H1 (cell line): ENCODE results near the gene NPBWR2. TPM values are rescaled to one million over a fixed set of nuclear protein-coding genes. Genes with fewer than 3 reads are reported as not detected.
A peak's percentile ranks its signal among the peaks of the same experiment; 100 is the strongest.

Source experiments
- CTCF ChIA-PET: fragments of 300-600 bp; sonication (Branson Sonifier 250); formaldehyde crosslinking; loops from one replicate; lab custom pipeline; 2021; ENCODE audit not compliant: partially characterized antibody; lab: Charles Lee
- POLR2A ChIA-PET: fragments of 300-600 bp; sonication (Branson Sonifier 250); formaldehyde crosslinking; loops from one replicate; lab custom pipeline; 2021; ENCODE audit warnings: inconsistent platforms; ENCODE audit not compliant: partially characterized antibody; lab: Charles Lee
- DNase-seq, 2 experiments: peaks; one replicate each; pipeline versions ENCODE4 v3.0.0 to v3.0.0-alpha.2; 2010 to 2022; ENCODE audit warnings: low spot score in 2 of 2, low read depth in 1 of 2, mixed read lengths in 1 of 2
- FAIRE-seq: peaks from 2 replicates; lab custom pipeline; 2011; peaks lifted over from hg19 to GRCh38; lab: Jason Lieb, UNC
- H2AFZ ChIP-seq: 2 replicates; pipeline ENCODE4 v1.8.1; 2012; ENCODE audit warnings: low read length, inconsistent platforms
- H2AK5ac ChIP-seq: 2 replicates; pipeline ENCODE4 v1.6.1; 2013; ENCODE audit warnings: low read depth, low read length
- H2BK120ac ChIP-seq: replicated peaks from 2 replicates; pipeline ENCODE3; 2013; ENCODE audit warnings: low read depth, low read length, inconsistent platforms
- H2BK12ac ChIP-seq: 2 replicates; pipeline ENCODE4 v1.6.1; 2013; ENCODE audit warnings: low read depth, low read length
- H2BK15ac ChIP-seq: 2 replicates; pipeline ENCODE4 v1.6.1; 2013; ENCODE audit warnings: low read length
- H2BK20ac ChIP-seq: 2 replicates; pipeline ENCODE4 v1.6.1; 2013; ENCODE audit warnings: low read length
- H2BK5ac ChIP-seq: 2 replicates; pipeline ENCODE4 v1.6.1; 2013; ENCODE audit warnings: low read depth, low read length
- H3K14ac ChIP-seq: 2 replicates; pipeline ENCODE4 v1.6.1; 2013; ENCODE audit warnings: inconsistent platforms; ENCODE audit not compliant: insufficient read length
- H3K18ac ChIP-seq: 2 replicates; pipeline ENCODE4 v1.6.1; 2013; ENCODE audit warnings: low read length; ENCODE audit errors: extremely low read depth
- H3K23ac ChIP-seq: 2 replicates; pipeline ENCODE4 v1.6.1; 2013; ENCODE audit warnings: inconsistent platforms; ENCODE audit not compliant: insufficient read length
- H3K23me2 ChIP-seq: 2 replicates; pipeline ENCODE4 v1.6.1; 2013; ENCODE audit warnings: low read depth, low read length
- H3K27ac ChIP-seq: 2 replicates; pipeline ENCODE4 v1.6.1; 2011; ENCODE audit warnings: low read depth, low read length, inconsistent platforms
- H3K27me3 ChIP-seq, 4 experiments: replicated peaks in 1 of 4; 1 replicate in 1 of 4; 2 replicates in 3 of 4; pipeline versions ENCODE4 v1.6.1 to v1.8.1; 2011 to 2013; ENCODE audit warnings: low read length in 3 of 4, mild to moderate bottlenecking in 3 of 4, inconsistent platforms in 2 of 4, mixed read lengths in 2 of 4, moderate library complexity in 1 of 4; ENCODE audit not compliant: control insufficient read depth in 3 of 4, insufficient read depth in 3 of 4; ENCODE audit errors: extremely low read depth in 1 of 4
- H3K36me3 ChIP-seq, 4 experiments: 2 replicates each; pipeline versions ENCODE4 v1.6.1 to v1.8.1; 2011 to 2013; ENCODE audit warnings: mild to moderate bottlenecking in 4 of 4, low read length in 3 of 4, moderate library complexity in 2 of 4, control low read depth in 1 of 4, inconsistent platforms in 1 of 4; ENCODE audit not compliant: insufficient read depth in 4 of 4, control insufficient read depth in 2 of 4
- H3K4ac ChIP-seq: replicated peaks from 2 replicates; pipeline ENCODE3; 2013; ENCODE audit warnings: low read length, low read depth, mixed read lengths, inconsistent platforms; ENCODE audit not compliant: insufficient read length
- H3K4me1 ChIP-seq, 4 experiments: replicated peaks in 1 of 4; 1 replicate in 1 of 4; 2 replicates in 3 of 4; pipeline versions ENCODE4 v1.6.1 to v1.8.1; 2011 to 2013; ENCODE audit warnings: low read length in 3 of 4, inconsistent platforms in 2 of 4, mixed read lengths in 1 of 4; ENCODE audit not compliant: insufficient read depth in 4 of 4, control insufficient read depth in 3 of 4
- H3K4me2 ChIP-seq, 2 experiments: 2 replicates each; pipeline versions ENCODE4 v1.6.1 to v1.8.1; 2011 to 2013; ENCODE audit warnings: low read depth in 2 of 2, low read length in 2 of 2, control low read depth in 1 of 2, inconsistent platforms in 1 of 2, mild to moderate bottlenecking in 1 of 2; ENCODE audit not compliant: insufficient read depth in 1 of 2
- H3K4me3 ChIP-seq, 4 experiments: fragments of 200-600, 300-600 bp in 1 of 4; sonication (generic), shearing (Covaris generic), sonication (Bioruptor Twin) in 1 of 4; 2 replicates each; pipeline versions ENCODE4 v1.5.1 to v1.8.1; 2011 to 2016; ENCODE audit warnings: low read length in 4 of 4, low read depth in 3 of 4, control low read depth in 2 of 4, inconsistent platforms in 2 of 4, mild to moderate bottlenecking in 2 of 4, mixed read lengths in 1 of 4, moderate library complexity in 1 of 4; ENCODE audit not compliant: insufficient read depth in 2 of 4; ENCODE audit errors: extremely low read depth in 1 of 4
- H3K56ac ChIP-seq: replicated peaks from 2 replicates; pipeline ENCODE3; 2013; ENCODE audit warnings: low read depth, mild to moderate bottlenecking, mixed read lengths, low read length, inconsistent platforms; ENCODE audit not compliant: insufficient read length
- H3K79me1 ChIP-seq: 2 replicates; pipeline ENCODE4 v1.6.1; 2013; ENCODE audit warnings: low read depth, low read length, control low read depth
- H3K79me2 ChIP-seq, 2 experiments: 2 replicates each; pipeline versions ENCODE4 v1.6.1 to v1.8.1; 2012 to 2013; ENCODE audit warnings: low read length in 2 of 2, mild to moderate bottlenecking in 2 of 2, inconsistent platforms in 1 of 2; ENCODE audit not compliant: insufficient read depth in 2 of 2, control insufficient read depth in 1 of 2
- H3K9ac ChIP-seq, 4 experiments: replicated peaks in 1 of 4; 1 replicate in 1 of 4; 2 replicates in 3 of 4; pipeline versions ENCODE4 v1.6.1 to v1.8.1; 2011 to 2013; ENCODE audit warnings: low read depth in 3 of 4, low read length in 3 of 4, control low read depth in 2 of 4, mild to moderate bottlenecking in 2 of 4, moderate library complexity in 2 of 4, inconsistent platforms in 1 of 4; ENCODE audit errors: extremely low read depth in 1 of 4
- H3K9me3 ChIP-seq, 2 experiments: 2 replicates each; pipeline versions ENCODE4 v1.6.1 to v1.8.1; 2012 to 2013; ENCODE audit warnings: mild to moderate bottlenecking in 2 of 2, moderate library complexity in 2 of 2, control low read depth in 1 of 2, inconsistent platforms in 1 of 2, low read depth in 1 of 2, low read length in 1 of 2, mixed read lengths in 1 of 2; ENCODE audit not compliant: insufficient read depth in 2 of 2
- H4K20me1 ChIP-seq, 2 experiments: replicated peaks in 1 of 2; 2 replicates each; pipeline versions ENCODE3 to v1.8.1; 2011 to 2013; ENCODE audit warnings: inconsistent platforms in 2 of 2, low read length in 2 of 2, mild to moderate bottlenecking in 1 of 2; ENCODE audit not compliant: insufficient read depth in 2 of 2, control insufficient read depth in 1 of 2
- H4K5ac ChIP-seq: 2 replicates; pipeline ENCODE4 v1.6.1; 2013; ENCODE audit warnings: low read length, low read depth, mixed read lengths, inconsistent platforms; ENCODE audit not compliant: insufficient read length
- H4K8ac ChIP-seq: 2 replicates; pipeline ENCODE4 v1.8.0; 2013; ENCODE audit warnings: mild to moderate bottlenecking, moderate library complexity, low read length, inconsistent platforms; ENCODE audit not compliant: insufficient read depth; ENCODE audit errors: extremely low read depth
- H4K91ac ChIP-seq: replicated peaks from 2 replicates; pipeline ENCODE3; 2013; ENCODE audit warnings: low read length, mixed read lengths, inconsistent platforms; ENCODE audit not compliant: insufficient read length
- ATF2 ChIP-seq: IDR thresholded peaks from 2 replicates; pipeline ENCODE4 v1.6.1; 2012; ENCODE audit warnings: low read length, inconsistent platforms
- FOSL1 ChIP-seq: IDR thresholded peaks from 2 replicates; pipeline ENCODE4 v1.6.1; 2011; ENCODE audit warnings: mild to moderate bottlenecking, low read depth, low read length, moderate library complexity; ENCODE audit not compliant: insufficient read depth
- GTF2F1 ChIP-seq: IDR thresholded peaks from 2 replicates; pipeline ENCODE4 v1.6.1; 2012; ENCODE audit warnings: low read depth, low read length, improper control_type of control experiment, borderline replicate concordance
- POLR2AphosphoS5 ChIP-seq: IDR thresholded peaks from 2 replicates; pipeline ENCODE4 v1.6.1; 2011; ENCODE audit warnings: low read depth, low read length
- RBBP5 ChIP-seq: IDR thresholded peaks from 2 replicates; pipeline ENCODE4 v1.7.1; 2012; ENCODE audit warnings: low read depth, mild to moderate bottlenecking, inconsistent platforms, low read length, moderate library complexity, borderline replicate concordance
- RNF2 ChIP-seq: fragments of 200-900, 300-1000 bp; sonication (generic); IDR thresholded peaks from 2 replicates; pipeline ENCODE4 v1.7.1; 2016; ENCODE audit warnings: borderline replicate concordance, low read depth, mild to moderate bottlenecking, antibody characterized with exemption, low read length; ENCODE audit not compliant: poor library complexity, severe bottlenecking; ENCODE audit errors: missing control alignments
- SIN3A ChIP-seq, 2 experiments: IDR thresholded peaks in 1 of 2; conservative IDR thresholded peaks in 1 of 2; 2 replicates each; pipeline ENCODE4 v1.6.1; 2011 to 2012; ENCODE audit warnings: low read length in 2 of 2, improper control_type of control experiment in 1 of 2, low read depth in 1 of 2, mild to moderate bottlenecking in 1 of 2
- TAF7 ChIP-seq: optimal IDR thresholded peaks from 2 replicates; pipeline ENCODE3; 2011; ENCODE audit warnings: low read depth, mild to moderate bottlenecking, inconsistent platforms, low read length, moderate library complexity, borderline replicate concordance
- YY1 ChIP-seq: IDR thresholded peaks from 2 replicates; pipeline ENCODE4 v1.6.1; 2011; ENCODE audit warnings: low read depth, mild to moderate bottlenecking, low read length
- WGBS, 2 experiments: shearing (Covaris generic) in 1 of 2; methylation state at CpG; one replicate each; pipeline versions ENCODE4 v1.1.6 to v1.1.7; 2013 to 2015; ENCODE audit warnings: low lambda C conversion rate in 2 of 2, mixed read lengths in 2 of 2, inconsistent platforms in 1 of 2, low coverage in 1 of 2, missing lambda C conversion rate in 1 of 2; ENCODE audit not compliant: insufficient replicate concordance in 2 of 2, insufficient coverage in 1 of 2, insufficient read length in 1 of 2; ENCODE audit errors: extremely low coverage in 1 of 2, missing lambda C conversion rate in 1 of 2; 5-methylcytosine and 5-hydroxymethylcytosine counted together
- polyA plus RNA-seq, 7 experiments: library from polyadenylated mRNA; depleted of rRNA in 3 of 7; stranded (reverse) in 5 of 7; unstranded in 2 of 7; fragments of >200 nt in 5 of 7; fragments of 200-250 nt in 2 of 7; gene quantifications; 1 replicate in 5 of 7; 2 replicates in 1 of 7; 4 replicates in 1 of 7; pipeline versions ENCODE4 v1.2.1 to v1.2.3, GENCODE V29; 2011 to 2013; ENCODE audit warnings: missing spikeins in 2 of 7, mixed read lengths in 2 of 7
- total RNA-seq: library from RNA; stranded (reverse); fragmentation: NEBNext Ultra II Directional; extraction: Animal tissue kit (Norgen Biotek cat#: 25700); gene quantifications from 2 replicates; pipeline ENCODE4 v1.2.1, GENCODE V29; 2021

NPBWR2 gene
- total and polyA plus RNA-seq, 2 of the 8 experiments (the other 6 are each of a cell fraction or from before 2014, with no cell fraction given): not detected

GRCh38 chr20:64090165-64090564, 17.2 kb downstream of the NPBWR2 start:
- Histone ChIP-seq H3K79me2 (no peaks in the 10 kb centered on the region), H4K20me1 (peaks cover 1 to 2% of the 10 kb centered on the region in 2 experiments), H3K23ac (no peak overlapping the region), H3K4me2 (no peak overlapping the region), H2AFZ (no peak overlapping the region), H3K4me1 (peaks cover 0 to 7% (median 2%) of the 10 kb centered on the region in 4 experiments; a peak in 4 of 7 replicates), H3K4me3 (no peak overlapping the region), H4K5ac (no peak overlapping the region), H3K18ac (no peak overlapping the region), H3K56ac (no peak overlapping the region), H2BK5ac (no peak overlapping the region), H3K27me3 (peaks cover under 1 to 14% (median 6%) of the 10 kb centered on the region in 4 experiments; a peak in 6 of 7 replicates), H2BK20ac (no peak overlapping the region), H3K23me2 (no peaks in the 10 kb centered on the region), H3K9me3 (no peaks in the 10 kb centered on the region), H2AK5ac (no peak overlapping the region; the same call in 1 of the 2 replicates), H2BK12ac (no peak overlapping the region), H3K9ac (no peak overlapping the region), H2BK15ac (no peak overlapping the region), H3K36me3 (no peaks in the 10 kb centered on the region), H2BK120ac (no peak overlapping the region), H3K27ac (no peak overlapping the region), H3K79me1 (no peaks in the 10 kb centered on the region), H4K91ac (no peak overlapping the region), H4K8ac (peak overlapping the region; percentile 35; the same call in 1 of the 2 replicates), H3K4ac (no peak overlapping the region), H3K14ac (no peak overlapping the region)
- ChIA-PET CTCF (interaction anchor here (1.0 to 4.5 kb wide), 5 partner anchors 12 to 52 kb away, joined by 3 to 28 read pairs (median 5); no protein-coding TSS in a partner anchor), POLR2A (no interaction called here)
- 88% methylated on average over 10 of the region's 10 CpGs; no CpG with 5 or more reads in 1 of the 2 experiments for WGBS, 2 experiments
- TF ChIP-seq FOSL1: no peak
- TF ChIP-seq TAF7: no peak
- no peak for TF ChIP-seq ATF2
- TF ChIP-seq RNF2: no peak
- no peak for TF ChIP-seq GTF2F1
- TF ChIP-seq YY1: no peak
- TF ChIP-seq POLR2AphosphoS5: no peak
- TF ChIP-seq SIN3A (conservative IDR thresholded peaks at IDR 0.05 in 1 of 2, IDR thresholded peaks at IDR 0.05 in 1 of 2; ENCODE audit: low read depth in 1 of 2, low read length in 2 of 2): no peak
- TF ChIP-seq RBBP5: no peak
- DNase-seq (no peak), FAIRE-seq (no peak)
